GM23338 (cell line): Measurements from ENCODE around the gene CFDP1. TPM values are rescaled to one million over a fixed set of nuclear protein-coding genes. Genes with fewer than 3 reads are reported as not detected.

Experiments used
- ETS1 ChIP-seq: IDR thresholded peaks from 2 replicates; pipeline ENCODE4 v1.6.1; 2016; ENCODE audit warnings: antibody characterized with exemption
- EZH2 ChIP-seq: fragments of 200-600 bp; sonication (generic); IDR thresholded peaks from one replicate; pipeline ENCODE4 v1.8.0; 2017; ENCODE audit warnings: antibody characterized with exemption, mild to moderate bottlenecking, low read depth; ENCODE audit not compliant: unreplicated experiment
- EZH2phosphoT487 ChIP-seq: fragments of 200-600 bp; sonication (generic); IDR thresholded peaks from one replicate; pipeline ENCODE4 v1.8.1; 2018; ENCODE audit warnings: antibody characterized with exemption; ENCODE audit not compliant: unreplicated experiment
- JUNB ChIP-seq: IDR thresholded peaks from one replicate; pipeline ENCODE4 v1.6.1; 2016; ENCODE audit warnings: antibody characterized with exemption; ENCODE audit not compliant: unreplicated experiment
- NANOG ChIP-seq: IDR thresholded peaks from 2 replicates; pipeline ENCODE4 v1.6.1; 2016; ENCODE audit warnings: antibody characterized with exemption, borderline replicate concordance
- POLR2AphosphoS5 ChIP-seq: IDR thresholded peaks from 2 replicates; pipeline ENCODE4 v1.6.1; 2016; ENCODE audit warnings: antibody characterized with exemption, low read depth
- REST ChIP-seq: IDR thresholded peaks from one replicate; pipeline ENCODE4 v1.6.1; 2018; ENCODE audit warnings: antibody characterized with exemption; ENCODE audit not compliant: unreplicated experiment
- ZNF114 ChIP-seq: fragments of 250-450 bp; sonication (Bioruptor Pico); IDR thresholded peaks from 2 replicates; pipeline ENCODE4 v1.5.0; 2020; ENCODE audit warnings: mild to moderate bottlenecking, moderate library complexity
- ZNF331 ChIP-seq: fragments of 250-450 bp; sonication (Bioruptor Pico); IDR thresholded peaks from 2 replicates; pipeline ENCODE4 v1.5.0; 2020; ENCODE audit warnings: low read depth, mild to moderate bottlenecking, moderate library complexity
- ZNF462 ChIP-seq: fragments of 250-450 bp; sonication (Bioruptor Pico); IDR thresholded peaks from 2 replicates; pipeline ENCODE4 v1.5.0; 2020; ENCODE audit warnings: mild to moderate bottlenecking, moderate library complexity
- polyA plus RNA-seq: library from polyadenylated mRNA; unstranded; fragments of >200 nt; fragmentation: Nextera tagmentation; extraction: Ambion mirVana; gene quantifications from 2 replicates; pipeline ENCODE4 v1.2.1, GENCODE V29; 2016
- total RNA-seq: library from RNA; depleted of rRNA; stranded (reverse); fragments of >200 nt; shearing (Covaris generic); gene quantifications from 2 replicates; pipeline ENCODE4 v1.2.3, GENCODE V29; 2014

CFDP1 gene
- total and polyA plus RNA-seq, 2 experiments from 2014 or later: 89.9 to 224 TPM

GRCh38 chr16:75351183-75351582 lies 82.1 kb downstream of the CFDP1 start (continued):
- TF ChIP-seq ZNF462 (CRISPR knock-in tag) (no peak), ETS1 (no peak), NANOG (no peak), POLR2AphosphoS5 (no peak), ZNF114 (CRISPR knock-in tag) (no peak), JUNB (no peak), EZH2 (no peak), EZH2phosphoT487 (no peak), REST (no peak), ZNF331 (CRISPR knock-in tag) (no peak)
